CD4-positive, alpha-beta T cell (primary cell): ENCODE results near the gene PDGFC. TPM values are rescaled to one million over a fixed set of nuclear protein-coding genes. Genes with fewer than 3 reads are reported as not detected.

ENCODE experiments used
- ATAC-seq: fragments of 200-7000 bp; cut with Tn5 transposase; one replicate; pipeline ENCODE4 v1.10.0; 2022; ENCODE audit warnings: mild to moderate bottlenecking; ENCODE audit not compliant: poor library complexity
- CTCF ChIA-PET: fragments of 350-600 bp; sonication (Branson Sonifier 250); formaldehyde crosslinking; loops from one replicate; lab custom pipeline; 2021; ENCODE audit warnings: antibody characterized with exemption, inconsistent platforms; lab: Charles Lee
- POLR2A ChIA-PET: fragments of 350-600 bp; sonication (Branson Sonifier 250); formaldehyde crosslinking; loops from one replicate; lab custom pipeline; 2021; ENCODE audit warnings: antibody characterized with exemption, inconsistent platforms; lab: Charles Lee
- DNase-seq, 14 experiments: peaks; one replicate each; pipeline ENCODE4 v3.0.0-alpha.2; 2013 to 2020; ENCODE audit warnings: mixed read lengths in 2 of 14
- H3K27ac ChIP-seq, 2 donors: one replicate each; pipeline versions ENCODE4 v1.5.1 to v1.7.0; 2013; ENCODE audit warnings: low read length in 2 of 2, low read depth in 1 of 2, mild to moderate bottlenecking in 1 of 2
- H3K27me3 ChIP-seq, 2 experiments: 1 replicate in 1 of 2; 2 replicates in 1 of 2; pipeline versions ENCODE4 v1.6.1 to v1.7.0; 2013; ENCODE audit warnings: low read length in 2 of 2, control low read depth in 1 of 2, mild to moderate bottlenecking in 1 of 2, moderate library complexity in 1 of 2; ENCODE audit not compliant: insufficient read depth in 2 of 2, control insufficient read depth in 1 of 2
- H3K36me3 ChIP-seq: one replicate; pipeline ENCODE4 v1.6.1; 2013; ENCODE audit warnings: low read length, control low read depth; ENCODE audit not compliant: insufficient read depth
- H3K4me1 ChIP-seq: one replicate; pipeline ENCODE4 v1.6.1; 2013; ENCODE audit warnings: low read length, control low read depth; ENCODE audit not compliant: insufficient read depth
- H3K4me3 ChIP-seq: one replicate; pipeline ENCODE4 v1.5.1; 2013; ENCODE audit warnings: mild to moderate bottlenecking, low read length, moderate library complexity
- H3K9me3 ChIP-seq, 2 experiments: 1 replicate in 1 of 2; 2 replicates in 1 of 2; pipeline versions ENCODE4 v1.6.1 to v1.7.0; 2013; ENCODE audit warnings: low read length in 2 of 2, mild to moderate bottlenecking in 2 of 2, control low read depth in 1 of 2, moderate library complexity in 1 of 2; ENCODE audit not compliant: control insufficient read depth in 1 of 2, insufficient read depth in 1 of 2
- H3K27ac Mint-ChIP-seq: one replicate; pipeline ENCODE4 v1.8.0; 2020; ENCODE audit warnings: mixed read lengths
- H3K27me3 Mint-ChIP-seq: one replicate; pipeline ENCODE4 v1.8.0; 2021; ENCODE audit warnings: mixed read lengths
- H3K36me3 Mint-ChIP-seq: one replicate; pipeline ENCODE4 v1.8.0; 2021; ENCODE audit warnings: low read depth, mixed read lengths
- H3K4me1 Mint-ChIP-seq: one replicate; pipeline ENCODE4 v1.8.0; 2021; ENCODE audit warnings: low read depth, mixed read lengths
- H3K4me3 Mint-ChIP-seq: one replicate; pipeline ENCODE4 v1.8.0; 2020; ENCODE audit warnings: mild to moderate bottlenecking, mixed read lengths
- H3K9me3 Mint-ChIP-seq: one replicate; pipeline ENCODE4 v1.8.0; 2020; ENCODE audit warnings: mixed read lengths
- CTCF ChIP-seq: fragments of 200-600 bp; IDR thresholded peaks from one replicate; pipeline ENCODE4 v1.8.0; 2022; ENCODE audit warnings: antibody characterized with exemption, mild to moderate bottlenecking
- intact Hi-C, 2 experiments: fragments of 100-400 bp; cut with DNase I in 1 of 2; cut with micrococcal nuclease in 1 of 2; formaldehyde crosslinking; loops; one replicate each; pipeline versions ENCODE4 v1.15.1 to v1.9.0; 2023 to 2025; cut with DNase I, micrococcal nuclease
- total RNA-seq, 174 experiments: library from RNA in 2 of 174; stranded (reverse) in 2 of 174; gene quantifications; one replicate each; pipeline ENCODE4 v1.2.3 and lab custom pipeline; 2021 to 2026

Gene PDGFC
- total RNA-seq, 2 experiments from 2014 or later: not detected

- ATAC-seq: no peak
- Mint-ChIP-seq H3K4me1 (no peaks in the 10 kb centered on the region), H3K9me3 (peaks cover 3% of the 10 kb centered on the region), H3K4me3 (no peak overlapping the region), H3K27ac (no peak overlapping the region), H3K27me3 (peaks cover 34% of the 10 kb centered on the region), H3K36me3 (no peaks in the 10 kb centered on the region)
- Histone ChIP-seq H3K9me3 (peaks cover 0 to 3% of the 10 kb centered on the region in 2 experiments), H3K4me3 (no peak overlapping the region), H3K36me3 (no peaks in the 10 kb centered on the region), H3K27me3 (peaks cover 9 to 15% of the 10 kb centered on the region in 2 experiments), H3K4me1 (no peaks in the 10 kb centered on the region), H3K27ac (no peak overlapping the region)
- ChIA-PET CTCF (no interaction called here), POLR2A (no interaction called here)
- DNase-seq: no peak
- TF ChIP-seq CTCF: no peak
- intact Hi-C loops: no loop called here
Observed at GRCh38 chr4:156976147-156976546, 4.5 kb upstream of the PDGFC start.

GRCh38 chr4:156975686-156976085 is 4.1 kb upstream of the PDGFC start:
- POLR2A ChIA-PET: no interaction called here
- H3K36me3 ChIP-seq: no peaks in the 10 kb centered on the region

GRCh38 chr4:156974264-156974663 is 2.7 kb upstream of the PDGFC start:
- DNase-seq (no peak), ATAC-seq (no peak)
- H3K9me3 ChIP-seq: peaks cover 0 to 9% of the 10 kb centered on the region in 2 experiments
- ChIA-PET POLR2A (no interaction called here), CTCF (no interaction called here)
- intact Hi-C loops: no loop called here
- Mint-ChIP-seq H3K27me3 (peaks cover 51% of the 10 kb centered on the region), H3K36me3 (no peaks in the 10 kb centered on the region), H3K4me3 (no peak overlapping the region), H3K9me3 (peaks cover 3% of the 10 kb centered on the region), H3K27ac (no peak overlapping the region), H3K4me1 (peaks cover 12% of the 10 kb centered on the region)
- no peak for TF ChIP-seq CTCF
- no peak overlapping the region for H3K27ac ChIP-seq
- H3K36me3 ChIP-seq: no peaks in the 10 kb centered on the region
- H3K4me3 ChIP-seq: no peak overlapping the region
- H3K27me3 ChIP-seq: peaks cover 17 to 33% of the 10 kb centered on the region in 2 experiments
- no peaks in the 10 kb centered on the region for H3K4me1 ChIP-seq

More at GRCh38 chr4:156975686-156976085, 4.1 kb upstream of the PDGFC start:
- DNase-seq: no peak
- Histone ChIP-seq H3K27ac (no peak overlapping the region), H3K9me3 (peaks cover 0 to 6% of the 10 kb centered on the region in 2 experiments), H3K4me3 (no peak overlapping the region), H3K27me3 (peaks cover 11 to 19% of the 10 kb centered on the region in 2 experiments), H3K4me1 (no peaks in the 10 kb centered on the region)
- Mint-ChIP-seq H3K4me1 (peaks cover 3% of the 10 kb centered on the region), H3K36me3 (no peaks in the 10 kb centered on the region), H3K27ac (no peak overlapping the region), H3K9me3 (peaks cover 3% of the 10 kb centered on the region), H3K27me3 (peaks cover 37% of the 10 kb centered on the region), H3K4me3 (no peak overlapping the region)
- TF ChIP-seq CTCF: no peak
- CTCF ChIA-PET: no interaction called here
- ATAC-seq: no peak
- intact Hi-C loops: no loop called here
